CD4-positive, alpha-beta memory T cell (primary cell): ENCODE measurements around the gene FOXO3. TPM values are rescaled to one million over a fixed set of nuclear protein-coding genes. Genes with fewer than 3 reads are reported as not detected.
A peak's percentile ranks its signal among the peaks of the same experiment; 100 is the strongest.

Experiments
- CTCF ChIA-PET: fragments of 350-600 bp; sonication (Branson Sonifier 250); formaldehyde crosslinking; loops from one replicate; lab custom pipeline; 2021; ENCODE audit warnings: inconsistent platforms; ENCODE audit not compliant: partially characterized antibody; lab: Charles Lee
- POLR2A ChIA-PET: fragments of 350-600 bp; sonication (Branson Sonifier 250); formaldehyde crosslinking; loops from one replicate; lab custom pipeline; 2021; ENCODE audit not compliant: partially characterized antibody; lab: Charles Lee
- DNase-seq, 5 donors: peaks; one replicate each; pipeline versions ENCODE4 v3.0.0 to v3.0.0-alpha.2; 2020 to 2022; ENCODE audit warnings: mixed read lengths in 1 of 5
- H3K27ac ChIP-seq: one replicate; pipeline ENCODE4 v1.7.0; 2013; ENCODE audit warnings: low read depth, low read length
- H3K27me3 ChIP-seq: 2 replicates; pipeline ENCODE4 v1.7.0; 2013; ENCODE audit warnings: mild to moderate bottlenecking, low read length, moderate library complexity; ENCODE audit not compliant: insufficient read depth
- H3K36me3 ChIP-seq: 2 replicates; pipeline ENCODE4 v1.7.0; 2013; ENCODE audit warnings: mild to moderate bottlenecking, low read length, moderate library complexity; ENCODE audit not compliant: insufficient read depth
- H3K4me1 ChIP-seq: 2 replicates; pipeline ENCODE4 v1.7.0; 2013; ENCODE audit warnings: mild to moderate bottlenecking, low read length, moderate library complexity; ENCODE audit not compliant: insufficient read depth
- H3K4me3 ChIP-seq, 2 donors: one replicate each; pipeline ENCODE4 v1.7.0; 2013; ENCODE audit warnings: low read length in 2 of 2, mild to moderate bottlenecking in 1 of 2
- H3K9me3 ChIP-seq, 2 donors: one replicate each; pipeline ENCODE4 v1.7.0; 2013; ENCODE audit warnings: low read length in 2 of 2, control low read depth in 1 of 2; ENCODE audit not compliant: control insufficient read depth in 1 of 2
- H3K27ac Mint-ChIP-seq, 7 donors: one replicate each; pipeline ENCODE4 v1.8.0; 2020 to 2021; ENCODE audit warnings: mixed read lengths in 7 of 7, mild to moderate bottlenecking in 6 of 7, inconsistent platforms in 3 of 7, moderate library complexity in 3 of 7
- H3K27me3 Mint-ChIP-seq, 2 donors: one replicate each; pipeline ENCODE4 v1.8.0; 2020 to 2021; ENCODE audit warnings: mixed read lengths in 2 of 2
- H3K36me3 Mint-ChIP-seq, 2 donors: one replicate each; pipeline ENCODE4 v1.8.0; 2020 to 2021; ENCODE audit warnings: mixed read lengths in 2 of 2, inconsistent platforms in 1 of 2, mild to moderate bottlenecking in 1 of 2
- H3K4me1 Mint-ChIP-seq, 4 donors: one replicate each; pipeline ENCODE4 v1.8.0; 2020 to 2021; ENCODE audit warnings: mixed read lengths in 4 of 4, mild to moderate bottlenecking in 1 of 4
- H3K4me3 Mint-ChIP-seq, 8 donors: one replicate each; pipeline ENCODE4 v1.8.0; 2020 to 2021; ENCODE audit warnings: mixed read lengths in 8 of 8, mild to moderate bottlenecking in 7 of 8, moderate library complexity in 6 of 8, inconsistent platforms in 3 of 8
- H3K9me3 Mint-ChIP-seq, 8 donors: one replicate each; pipeline ENCODE4 v1.8.0; 2020 to 2021; ENCODE audit warnings: mixed read lengths in 8 of 8, mild to moderate bottlenecking in 5 of 8, inconsistent platforms in 3 of 8, moderate library complexity in 1 of 8
- intact Hi-C: fragments of 100-400 bp; cut with micrococcal nuclease; formaldehyde crosslinking; loops from one replicate; pipeline ENCODE4 v1.15.1; 2023
- polyA plus RNA-seq, 2 donors: library from polyadenylated mRNA; unstranded; fragments of 300-500 nt; fragmentation: Illumina TruSeq; gene quantifications; one replicate each; pipeline ENCODE4 v1.2.3, GENCODE V29; 2021
- total RNA-seq, 2 experiments: library from RNA; stranded (reverse); gene quantifications; one replicate each; pipeline ENCODE4 v1.2.3, GENCODE V29; 2021

The FOXO3 gene
- total and polyA plus RNA-seq, 4 experiments from 2014 or later: 18.3 to 27.0 (median 25.0) TPM

DNA sequence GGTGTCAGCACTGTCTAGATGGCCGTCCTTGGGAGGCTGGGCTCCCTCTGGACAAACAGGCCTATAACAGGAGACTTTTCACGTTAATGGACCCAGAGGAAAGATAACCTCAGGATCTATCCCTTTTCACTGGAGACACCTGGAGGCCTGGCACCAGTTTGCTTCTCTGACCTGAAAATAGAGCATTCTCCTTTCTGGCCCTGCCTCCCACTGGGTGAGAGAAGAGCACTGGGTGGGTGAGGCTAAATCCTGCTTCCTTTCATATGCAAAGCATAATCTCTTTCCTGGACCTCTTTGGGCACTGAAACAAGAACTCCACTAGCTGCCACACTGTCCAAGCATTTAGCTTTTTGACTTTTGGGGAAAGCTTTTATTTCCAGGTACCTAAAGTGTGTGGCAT lies 78.3 kb downstream of the FOXO3 start:
- POLR2A ChIA-PET: no interaction called here
- no peak overlapping the region for H3K4me3 Mint-ChIP-seq
- H3K27me3 Mint-ChIP-seq: no peaks in the 10 kb centered on the region

DNA sequence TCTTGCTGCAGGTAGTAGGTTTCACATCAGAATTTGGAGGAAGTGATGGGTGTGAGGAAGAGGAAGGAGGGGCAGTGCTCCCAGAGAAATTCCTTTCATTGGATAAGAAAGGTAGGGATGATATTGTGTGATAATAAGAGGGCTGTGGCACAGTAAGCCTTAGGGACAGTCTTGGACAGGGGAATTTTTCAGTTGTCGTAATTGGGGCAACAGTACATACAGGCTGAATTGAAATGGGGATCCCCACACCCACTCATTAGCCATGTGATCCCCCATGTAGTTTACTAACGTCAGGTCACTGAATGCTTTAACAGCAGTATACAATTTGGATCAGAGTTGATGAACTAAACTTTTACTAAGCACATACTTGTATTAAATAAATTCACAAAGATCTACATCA lies 79.4 kb downstream of the FOXO3 start:
- Mint-ChIP-seq H3K4me3 (no peak overlapping the region), H3K27me3 (no peaks in the 10 kb centered on the region), H3K9me3 (no peaks in the 10 kb centered on the region), H3K36me3 (peaks cover 6% of the 10 kb centered on the region in 2 donors), H3K27ac (peak overlapping the region in 2 of 7 donors; percentile 0 to 2), H3K4me1 (peaks cover 26 to 52% (median 39%) of the 10 kb centered on the region in 4 donors)
- Histone ChIP-seq H3K27ac (no peak overlapping the region), H3K9me3 (no peaks in the 10 kb centered on the region), H3K36me3 (no peaks in the 10 kb centered on the region), H3K27me3 (no peaks in the 10 kb centered on the region), H3K4me1 (peaks cover 12% of the 10 kb centered on the region), H3K4me3 (no peak overlapping the region)
- CTCF ChIA-PET: no interaction called here
- POLR2A ChIA-PET: interaction anchor here (1.2 kb wide), 1 partner anchor 80 kb away, joined by 3 read pairs; the partner anchor contains the start of gene FOXO3
- intact Hi-C loops: no loop called here
- no peak for DNase-seq

More for the DNA sequence above, 78.3 kb downstream of the FOXO3 start:
- H3K9me3 ChIP-seq: no peaks in the 10 kb centered on the region
- no peaks in the 10 kb centered on the region for H3K36me3 ChIP-seq
- no peaks in the 10 kb centered on the region for H3K27me3 ChIP-seq
- Mint-ChIP-seq H3K4me1 (peaks cover 26 to 51% (median 42%) of the 10 kb centered on the region in 4 donors), H3K36me3 (peaks cover 6% of the 10 kb centered on the region in 2 donors), H3K27ac (no peak overlapping the region), H3K9me3 (no peaks in the 10 kb centered on the region)
- no peak overlapping the region for H3K27ac ChIP-seq
- no peak for DNase-seq
- H3K4me1 ChIP-seq: peaks cover 12% of the 10 kb centered on the region
- CTCF ChIA-PET: interaction anchor here (0.6 kb wide), 1 partner anchor 10 kb away, joined by 3 read pairs; no protein-coding TSS in a partner anchor
- no peak overlapping the region for H3K4me3 ChIP-seq
- intact Hi-C loops: no loop called here

DNA sequence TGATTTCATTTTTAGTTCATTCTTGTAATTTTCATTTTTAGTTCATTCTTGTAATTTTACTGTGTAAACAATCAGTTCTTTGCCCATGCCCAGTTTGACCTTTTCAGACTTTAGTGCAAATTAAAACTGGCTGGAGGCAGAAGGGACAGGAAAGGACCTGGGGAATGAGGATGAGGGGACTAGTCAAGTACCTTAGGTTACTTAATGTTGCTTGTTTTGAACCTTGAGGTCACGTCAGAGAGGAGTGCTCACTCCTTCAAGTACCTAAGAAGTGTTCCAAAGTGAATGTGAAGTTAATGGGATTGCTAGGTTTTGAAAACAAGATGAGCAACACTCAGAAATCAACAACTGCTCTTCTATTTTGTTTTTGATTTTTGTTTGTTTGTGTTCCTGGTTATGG lies 82.5 kb downstream of the FOXO3 start:
- no peaks in the 10 kb centered on the region for H3K9me3 Mint-ChIP-seq
- Histone ChIP-seq H3K27me3 (no peaks in the 10 kb centered on the region), H3K36me3 (no peaks in the 10 kb centered on the region), H3K9me3 (no peaks in the 10 kb centered on the region), H3K4me1 (no peaks in the 10 kb centered on the region), H3K4me3 (no peak overlapping the region), H3K27ac (no peak overlapping the region)
- H3K27ac Mint-ChIP-seq: no peak overlapping the region
- no peak overlapping the region for H3K4me3 Mint-ChIP-seq
- peaks cover 12% of the 10 kb centered on the region in 2 donors for H3K36me3 Mint-ChIP-seq
- H3K4me1 Mint-ChIP-seq: peaks cover 20 to 58% (median 31%) of the 10 kb centered on the region in 4 donors
- CTCF ChIA-PET: no interaction called here
- intact Hi-C loops: no loop called here
- no peak for DNase-seq
- POLR2A ChIA-PET: no interaction called here
- no peaks in the 10 kb centered on the region for H3K27me3 Mint-ChIP-seq

DNA sequence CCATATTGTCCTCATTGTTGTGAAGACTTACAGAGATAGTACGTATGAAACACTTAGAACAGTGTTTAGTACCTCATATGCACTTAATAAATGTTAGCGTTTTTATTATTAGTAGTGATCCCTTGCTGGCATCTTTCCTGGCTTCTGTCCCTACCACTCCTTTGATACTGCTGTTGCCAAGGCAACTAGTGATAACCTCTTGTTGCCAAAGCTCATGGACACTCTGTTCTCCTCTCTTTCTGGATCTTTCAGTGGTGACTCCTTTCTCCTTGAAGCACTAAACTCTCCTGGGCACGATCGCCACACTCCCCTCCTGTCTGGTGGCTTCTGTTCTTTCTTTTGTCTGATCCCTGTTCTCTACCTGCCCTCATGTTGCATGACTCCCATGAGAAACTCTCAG lies 83.5 kb downstream of the FOXO3 start:
- intact Hi-C loops: no loop called here
- CTCF ChIA-PET: no interaction called here
- Histone ChIP-seq H3K27me3 (no peaks in the 10 kb centered on the region), H3K4me3 (no peak overlapping the region), H3K9me3 (no peaks in the 10 kb centered on the region), H3K4me1 (no peaks in the 10 kb centered on the region), H3K27ac (no peak overlapping the region), H3K36me3 (no peaks in the 10 kb centered on the region)
- POLR2A ChIA-PET: no interaction called here
- H3K9me3 Mint-ChIP-seq: no peaks in the 10 kb centered on the region
- H3K36me3 Mint-ChIP-seq: peaks cover 12% of the 10 kb centered on the region in 2 donors
- H3K27ac Mint-ChIP-seq: peak overlapping the region in 1 of 7 donors; percentile 76
- H3K27me3 Mint-ChIP-seq: no peaks in the 10 kb centered on the region
- H3K4me1 Mint-ChIP-seq: peaks cover 17 to 55% (median 27%) of the 10 kb centered on the region in 4 donors
- no peak overlapping the region for H3K4me3 Mint-ChIP-seq
- DNase-seq: no peak

DNA sequence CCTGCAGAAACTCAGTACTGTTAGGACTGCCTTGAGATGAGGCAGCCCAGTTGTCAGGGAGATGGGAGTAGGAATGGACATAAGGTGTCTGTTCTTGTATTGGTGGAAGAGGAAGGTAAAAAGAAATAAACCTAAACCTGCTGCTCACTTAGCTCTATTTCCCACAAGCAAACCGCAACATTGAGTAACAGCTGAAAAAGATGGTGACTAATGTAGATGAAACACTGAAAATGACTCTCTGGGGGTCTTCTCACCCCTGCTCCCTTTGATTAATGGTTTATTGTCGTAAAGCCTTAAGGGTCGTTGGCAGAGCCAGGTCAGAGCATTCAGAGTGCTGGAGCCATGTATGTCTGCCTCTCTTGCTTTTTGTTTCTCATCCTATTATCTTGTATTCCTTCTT lies 87.5 kb downstream of the FOXO3 start:
- H3K4me3 ChIP-seq: no peak overlapping the region
- H3K36me3 Mint-ChIP-seq: peaks cover 6 to 10% of the 10 kb centered on the region in 2 donors
- H3K27ac ChIP-seq: no peak overlapping the region
- no peaks in the 10 kb centered on the region for H3K9me3 Mint-ChIP-seq
- no peak overlapping the region for H3K4me3 Mint-ChIP-seq
- ChIA-PET CTCF (no interaction called here), POLR2A (no interaction called here)
- peaks cover 6% of the 10 kb centered on the region for H3K4me1 ChIP-seq
- peaks cover 29 to 77% (median 42%) of the 10 kb centered on the region in 4 donors for H3K4me1 Mint-ChIP-seq
- H3K36me3 ChIP-seq: no peaks in the 10 kb centered on the region
- H3K27me3 ChIP-seq: no peaks in the 10 kb centered on the region
- no peaks in the 10 kb centered on the region for H3K27me3 Mint-ChIP-seq
- intact Hi-C loops: no loop called here
- no peaks in the 10 kb centered on the region for H3K9me3 ChIP-seq
- peak overlapping the region in 1 of 7 donors; percentile 45 for H3K27ac Mint-ChIP-seq
- DNase-seq: no peak

DNA sequence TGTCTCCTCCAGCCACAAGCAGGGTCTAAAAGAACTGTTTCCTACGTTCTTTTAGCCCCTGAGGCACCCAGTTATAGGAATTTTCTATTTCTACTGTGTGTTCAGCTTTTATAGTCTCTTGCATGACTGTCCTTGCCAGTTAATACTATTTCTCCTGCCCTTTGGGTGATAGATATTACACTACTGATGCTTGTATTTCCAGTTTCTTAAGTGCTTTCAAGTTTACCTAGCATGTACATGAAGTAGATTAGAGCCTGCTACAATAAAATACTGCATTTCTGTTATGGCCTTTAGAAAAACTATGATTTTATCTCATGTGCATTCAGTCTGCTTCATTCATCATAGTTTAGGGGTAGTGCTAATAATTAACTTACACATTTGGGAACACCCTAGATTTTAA lies 89.6 kb downstream of the FOXO3 start:
- peak overlapping the region in 1 of 7 donors; percentile 43 for H3K27ac Mint-ChIP-seq
- peak overlapping the region in 1 of 8 donors; percentile 17 for H3K4me3 Mint-ChIP-seq
- H3K4me3 ChIP-seq: no peak overlapping the region
- CTCF ChIA-PET: no interaction called here
- H3K27me3 ChIP-seq: no peaks in the 10 kb centered on the region
- peaks cover 6% of the 10 kb centered on the region in 2 donors for H3K36me3 Mint-ChIP-seq
- no peak for DNase-seq
- POLR2A ChIA-PET: no interaction called here
- H3K27ac ChIP-seq: no peak overlapping the region
- H3K4me1 ChIP-seq: peaks cover 14% of the 10 kb centered on the region
- no peaks in the 10 kb centered on the region for H3K36me3 ChIP-seq
- intact Hi-C loops: no loop called here
- H3K27me3 Mint-ChIP-seq: no peaks in the 10 kb centered on the region
- no peaks in the 10 kb centered on the region for H3K9me3 Mint-ChIP-seq
- no peaks in the 10 kb centered on the region for H3K9me3 ChIP-seq
- peaks cover 34 to 84% (median 47%) of the 10 kb centered on the region in 4 donors for H3K4me1 Mint-ChIP-seq

DNA sequence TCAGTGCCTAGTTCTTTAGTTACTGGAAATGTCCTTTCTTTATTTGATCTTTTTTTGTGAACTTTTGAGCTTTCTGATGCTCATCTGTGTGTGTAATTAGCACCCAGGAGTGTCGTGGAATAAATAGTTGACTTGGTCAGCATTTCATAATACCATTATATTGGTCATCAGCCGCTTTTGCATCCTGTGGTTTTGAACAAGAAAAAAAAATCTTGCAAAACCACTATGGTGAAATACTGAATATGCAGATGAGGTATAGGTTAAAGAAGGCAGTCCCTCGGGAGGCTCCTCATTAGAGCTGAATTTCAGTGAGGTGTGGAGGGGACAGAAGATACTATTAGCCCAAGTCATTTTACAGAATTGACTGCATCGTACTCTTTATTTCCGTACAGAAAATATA lies 90.1 kb downstream of the FOXO3 start:
- H3K9me3 Mint-ChIP-seq: no peaks in the 10 kb centered on the region
- Histone ChIP-seq H3K4me1 (peaks cover 14% of the 10 kb centered on the region), H3K4me3 (no peak overlapping the region), H3K27me3 (no peaks in the 10 kb centered on the region), H3K27ac (no peak overlapping the region), H3K9me3 (no peaks in the 10 kb centered on the region), H3K36me3 (no peaks in the 10 kb centered on the region)
- DNase-seq: no peak
- peak overlapping the region in 1 of 7 donors; percentile 21 for H3K27ac Mint-ChIP-seq
- H3K4me3 Mint-ChIP-seq: peak overlapping the region in 1 of 8 donors; percentile 17
- H3K4me1 Mint-ChIP-seq: peaks cover 34 to 82% (median 47%) of the 10 kb centered on the region in 4 donors
- no peaks in the 10 kb centered on the region for H3K27me3 Mint-ChIP-seq
- CTCF ChIA-PET: no interaction called here
- peaks cover 6% of the 10 kb centered on the region in 2 donors for H3K36me3 Mint-ChIP-seq
- POLR2A ChIA-PET: no interaction called here
- intact Hi-C loops: no loop called here
